HG02588 (cell line): ENCODE results near the gene TECPR2.

Experiments used
- ATAC-seq: cut with Tn5 transposase; IDR thresholded peaks from one replicate; pipeline ENCODE4 v1.9.1; 2021; ENCODE audit warnings: mild to moderate bottlenecking, moderate library complexity; ENCODE audit not compliant: unreplicated experiment

TECPR2 gene

DNA sequence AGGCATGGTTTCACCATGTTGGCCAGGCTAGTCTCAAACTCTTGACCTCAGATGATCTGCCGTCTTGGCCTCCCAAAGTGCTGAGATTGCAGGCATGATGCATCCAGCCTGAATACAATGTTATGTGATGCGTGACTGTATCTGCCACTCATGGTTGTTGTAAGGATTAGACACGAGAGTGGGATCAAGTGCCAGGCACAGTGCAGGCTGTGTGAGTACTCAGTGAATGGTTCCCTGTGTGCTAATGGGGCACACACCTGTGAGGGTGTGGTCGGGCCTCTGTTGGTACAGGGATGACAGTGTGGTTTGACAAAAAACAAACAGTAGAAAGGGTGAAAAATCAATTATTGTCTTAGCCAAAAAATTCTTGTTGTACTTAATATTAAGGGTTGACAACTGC, 61.8 kb downstream of the TECPR2 start:
- ATAC-seq = no peak

DNA sequence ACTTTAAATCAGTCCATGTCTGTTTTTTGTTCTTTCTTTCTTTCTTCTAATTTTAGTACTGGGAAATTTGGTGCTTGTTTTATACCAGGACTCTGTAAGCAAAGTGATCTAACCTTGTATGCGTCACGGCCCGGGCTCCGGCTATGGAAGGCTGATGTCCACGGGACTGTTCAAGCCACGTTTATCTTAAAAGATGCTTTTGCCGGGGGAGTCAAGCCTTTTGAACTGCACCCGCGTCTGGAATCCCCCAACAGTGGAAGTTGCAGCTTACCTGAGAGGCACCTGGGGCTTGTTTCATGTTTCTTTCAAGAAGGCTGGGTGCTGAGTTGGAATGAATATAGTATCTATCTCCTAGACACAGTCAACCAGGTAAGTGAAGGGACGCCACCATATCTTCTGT, 62.2 kb downstream of the TECPR2 start:
- ATAC-seq = no peak

- no peak for ATAC-seq
These were observed 64.1 kb downstream of the TECPR2 start for GRCh38 chr14:102426796-102427195.

- ATAC-seq = no peak
These were observed 64.9 kb downstream of the TECPR2 start for GRCh38 chr14:102427642-102428041.

GRCh38 chr14:102430212-102430908, 67.6 kb downstream of the TECPR2 start:
- no peak for ATAC-seq

DNA sequence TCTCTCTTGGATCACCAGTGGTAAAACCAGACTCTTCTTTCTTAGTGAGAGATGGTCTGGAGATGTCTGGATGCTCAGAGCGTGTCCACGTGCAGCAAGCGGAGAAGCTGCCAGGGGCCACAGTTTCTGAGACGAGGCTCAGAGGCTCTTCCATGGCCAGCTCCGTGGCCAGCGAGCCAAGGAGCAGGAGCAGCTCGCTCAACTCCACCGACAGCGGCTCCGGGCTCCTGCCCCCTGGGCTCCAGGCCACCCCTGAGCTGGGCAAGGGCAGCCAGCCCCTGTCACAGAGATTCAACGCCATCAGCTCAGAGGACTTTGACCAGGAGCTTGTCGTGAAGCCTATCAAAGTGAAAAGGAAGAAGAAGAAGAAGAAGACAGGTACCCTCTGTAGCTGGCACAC, 69.0 kb downstream of the TECPR2 start:
- ATAC-seq = no peak

DNA sequence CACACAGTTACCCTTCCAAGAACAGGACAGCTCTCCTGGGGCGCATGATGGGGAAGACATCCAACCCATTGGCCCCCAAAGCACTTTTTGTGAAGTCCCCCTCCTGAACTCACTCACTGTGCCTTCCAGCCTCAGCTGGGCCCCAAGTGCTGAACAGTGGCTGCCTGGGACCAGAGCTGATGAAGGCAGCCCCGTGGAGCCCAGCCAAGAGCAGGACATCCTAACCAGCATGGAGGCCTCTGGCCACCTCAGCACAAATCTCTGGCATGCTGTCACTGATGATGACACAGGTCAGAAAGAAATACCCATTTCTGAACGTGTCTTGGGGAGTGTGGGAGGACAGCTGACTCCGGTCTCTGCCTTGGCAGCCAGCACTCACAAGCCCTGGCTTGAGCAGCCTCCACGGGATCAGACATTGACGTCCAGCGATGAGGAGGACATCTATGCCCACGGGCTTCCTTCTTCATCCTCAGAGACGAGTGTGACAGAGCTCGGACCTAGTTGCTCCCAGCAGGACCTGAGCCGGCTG, 72.0 kb downstream of the TECPR2 start:
- no peak for ATAC-seq

DNA sequence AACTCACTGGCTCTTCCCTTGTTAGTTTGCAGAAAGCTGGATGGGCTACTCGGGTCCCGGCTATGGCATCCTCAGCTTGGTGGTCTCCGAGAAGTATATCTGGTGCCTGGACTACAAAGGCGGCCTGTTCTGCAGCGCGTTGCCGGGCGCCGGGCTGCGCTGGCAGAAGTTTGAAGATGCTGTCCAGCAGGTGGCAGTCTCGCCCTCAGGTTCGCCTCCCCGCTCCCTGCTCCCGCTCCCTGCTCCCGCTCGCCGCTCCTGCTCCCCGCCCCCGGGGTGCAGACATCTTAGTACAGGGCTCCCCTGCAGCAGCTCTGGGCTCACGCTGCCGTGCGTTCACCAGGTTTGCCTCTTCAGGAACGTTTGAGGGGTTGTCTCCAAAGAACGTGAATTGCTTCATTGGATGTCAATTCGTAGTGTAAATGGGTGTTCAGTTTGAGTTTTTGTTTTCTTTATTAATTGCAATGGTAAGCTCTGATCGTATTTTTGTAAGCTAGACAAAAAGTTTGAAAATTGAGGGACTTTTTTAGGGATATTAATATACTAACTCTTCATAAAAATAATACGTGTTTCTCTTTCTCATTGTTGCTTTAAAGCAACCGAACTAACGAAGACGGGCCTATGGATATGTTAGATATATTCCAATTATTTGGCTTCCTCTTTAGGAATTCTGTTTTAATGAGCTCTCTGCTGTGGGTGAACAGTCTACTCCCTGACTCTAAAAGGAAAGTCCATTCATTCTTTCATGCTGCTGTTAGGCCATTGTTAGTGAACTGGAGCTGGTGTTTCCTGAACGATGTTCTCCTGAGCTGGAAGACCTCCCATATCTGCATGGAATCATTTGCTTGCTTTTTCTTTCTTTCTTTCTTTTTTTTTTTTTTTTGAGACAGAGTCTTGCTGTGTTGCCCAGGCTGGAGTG, 75.5 kb downstream of the TECPR2 start:
- no peak for ATAC-seq

DNA sequence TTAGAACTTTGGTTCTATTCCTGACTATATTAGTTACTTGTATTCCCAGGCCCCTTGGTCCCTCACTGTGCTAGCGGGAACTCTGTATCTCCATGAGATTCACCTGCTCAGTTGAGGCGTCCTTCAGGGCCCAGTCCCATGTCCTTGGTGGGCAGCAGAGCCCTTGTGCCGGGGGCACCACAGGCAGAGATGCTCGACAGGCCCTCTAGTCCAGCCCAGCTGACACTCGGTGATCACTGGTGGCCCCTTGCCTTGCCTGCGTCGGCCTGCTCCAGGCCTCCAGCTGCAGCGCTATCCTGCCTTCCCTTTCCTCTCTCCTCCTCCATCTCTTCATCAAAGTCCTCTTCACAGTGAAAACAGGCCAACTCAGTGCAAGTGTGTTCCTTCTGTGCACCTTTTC, 76.8 kb downstream of the TECPR2 start:
- ATAC-seq = no peak

DNA sequence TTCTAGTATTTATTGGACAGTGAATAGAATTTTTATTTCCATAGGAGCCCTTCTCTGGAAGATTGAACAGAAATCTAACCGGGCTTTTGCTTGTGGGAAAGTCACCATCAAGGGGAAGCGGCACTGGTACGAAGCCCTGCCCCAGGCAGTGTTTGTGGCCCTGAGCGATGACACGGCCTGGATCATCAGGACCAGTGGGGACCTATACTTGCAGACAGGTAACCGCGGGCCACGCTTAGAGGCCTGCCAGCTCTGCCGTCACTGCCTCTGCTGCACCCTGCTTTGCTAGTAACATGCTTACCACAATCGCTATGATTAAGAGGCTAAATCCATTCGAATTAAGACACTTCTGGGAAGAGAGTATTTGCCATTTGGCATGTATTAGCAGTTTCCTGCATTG, 77.7 kb downstream of the TECPR2 start:
- ATAC-seq = no peak

DNA sequence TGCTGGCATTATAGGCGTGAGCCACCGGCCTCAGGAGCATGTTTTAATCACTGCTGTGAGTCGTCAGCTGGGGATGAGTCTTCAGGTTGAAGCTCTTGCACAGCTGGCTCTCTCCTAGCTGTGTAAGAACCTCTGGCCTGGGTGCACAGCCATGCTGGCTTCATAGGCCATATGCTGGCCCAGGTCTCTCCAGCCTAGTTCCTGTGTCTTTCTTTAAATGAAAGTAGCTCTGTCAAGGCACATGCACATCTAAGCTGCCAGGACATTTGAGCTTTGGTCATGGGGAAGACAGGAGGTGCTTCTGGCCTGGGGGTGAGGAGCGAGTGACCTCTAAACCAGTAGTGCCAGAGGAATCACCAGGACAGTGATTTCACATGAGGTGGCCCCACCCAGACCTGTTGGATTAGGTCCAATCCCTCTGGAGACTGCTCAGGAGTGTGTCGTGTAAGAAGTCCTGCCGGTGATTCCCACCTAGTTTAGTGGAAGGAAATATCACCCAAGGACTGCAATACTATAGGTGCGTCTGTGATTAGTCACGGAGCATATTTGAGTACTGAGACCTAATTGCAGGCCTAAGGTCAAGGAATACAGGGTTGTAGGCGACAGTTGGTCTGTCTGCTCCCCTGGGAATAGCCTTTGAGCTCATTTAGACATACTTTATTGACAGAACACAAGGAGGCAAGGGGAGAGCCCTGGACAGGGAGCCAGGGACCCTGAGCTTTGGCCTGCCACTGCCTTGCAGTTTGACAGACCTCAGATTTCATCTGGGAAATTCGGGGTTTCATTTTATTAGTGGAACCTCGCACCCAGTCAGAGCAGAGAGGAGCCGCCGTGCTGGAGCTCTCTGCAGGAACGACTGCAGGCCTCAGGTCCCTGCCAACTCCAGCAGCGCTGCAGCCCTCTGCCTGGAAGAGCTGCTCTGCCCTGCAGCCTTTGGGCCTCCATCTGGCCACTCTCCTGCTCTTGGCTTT, 79.8 kb downstream of the TECPR2 start:
- ATAC-seq = no peak

DNA sequence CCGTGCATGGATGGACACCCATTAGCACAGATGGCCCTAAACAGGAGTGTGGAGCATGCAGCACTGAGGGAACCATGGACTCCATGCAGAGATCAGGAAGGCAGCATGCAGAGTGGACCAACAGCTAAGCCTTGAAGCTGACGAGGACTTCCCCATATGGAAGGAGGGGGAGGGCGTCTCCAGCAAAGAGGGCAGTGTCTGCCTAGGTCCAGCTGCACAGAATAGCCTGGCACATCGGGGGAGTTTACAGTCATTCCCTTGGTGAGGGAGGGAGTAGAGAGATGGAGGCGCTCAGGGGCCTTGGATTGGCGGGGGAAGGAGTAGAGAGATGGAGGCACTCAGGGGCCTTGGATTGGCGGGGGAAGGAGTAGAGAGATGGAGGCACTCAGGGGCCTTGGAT, 82.3 kb downstream of the TECPR2 start:
- ATAC-seq = no peak

GRCh38 chr14:102445641-102446040, 82.9 kb downstream of the TECPR2 start:
- no peak for ATAC-seq

DNA sequence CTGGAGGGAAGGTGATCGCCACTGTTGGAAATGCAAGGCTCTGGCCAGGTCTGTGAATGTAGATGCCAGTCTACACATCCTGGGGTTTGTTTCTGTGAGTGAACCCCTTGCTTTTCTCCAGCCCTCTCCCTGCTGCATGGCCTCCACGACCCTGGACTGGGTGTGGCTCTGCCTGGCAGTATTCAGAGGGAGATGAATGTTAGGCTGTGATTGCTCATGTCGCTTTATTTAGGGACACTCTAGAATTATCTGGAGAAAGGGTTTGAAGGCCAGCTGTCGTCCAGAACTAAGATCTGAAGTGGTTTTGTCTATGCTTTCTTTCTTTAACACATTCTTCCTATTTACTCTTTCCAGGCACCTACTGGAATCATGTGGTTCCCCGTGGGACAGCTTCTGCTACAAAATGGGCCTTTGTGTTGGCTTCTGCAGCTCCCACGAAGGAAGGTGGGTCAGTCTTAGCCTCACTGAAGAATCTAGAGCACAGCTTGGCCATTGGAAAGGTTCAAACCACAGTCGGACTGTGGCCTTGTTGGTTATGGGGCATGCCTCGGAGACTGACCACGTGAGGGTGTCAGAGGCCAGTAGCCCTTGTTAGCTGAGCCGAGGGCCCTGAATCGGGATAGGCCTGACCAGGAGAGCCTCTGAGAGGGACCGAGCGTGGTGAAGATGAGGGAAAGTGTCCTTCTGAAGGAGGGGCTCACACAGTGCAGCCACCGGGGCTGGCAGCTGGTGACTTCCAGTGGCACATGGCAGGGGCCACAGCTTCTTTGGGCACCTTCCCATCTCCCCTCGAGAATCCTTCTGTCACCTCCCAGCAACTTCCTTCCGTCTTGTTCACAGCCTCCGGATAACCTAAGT, 87.7 kb downstream of the TECPR2 start:
- ATAC-seq = no peak

DNA sequence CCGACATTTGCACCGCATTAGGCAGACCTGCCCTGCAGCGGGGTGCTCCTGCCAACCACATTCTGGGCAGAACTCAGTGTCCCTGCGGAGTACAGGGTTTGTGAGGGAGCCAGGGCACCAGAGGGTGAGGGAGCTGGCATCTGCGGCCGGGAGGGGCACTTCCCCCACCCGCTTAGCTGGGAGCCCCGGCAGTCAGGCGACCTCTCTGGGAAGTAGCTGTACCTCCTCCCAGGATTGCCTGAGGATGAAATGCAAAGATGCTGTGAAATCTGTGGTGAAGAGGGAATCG, 88.3 kb downstream of the TECPR2 start:
- no peak for ATAC-seq

GRCh38 chr14:102452302-102452701, 89.6 kb downstream of the TECPR2 start:
- ATAC-seq = no peak

DNA sequence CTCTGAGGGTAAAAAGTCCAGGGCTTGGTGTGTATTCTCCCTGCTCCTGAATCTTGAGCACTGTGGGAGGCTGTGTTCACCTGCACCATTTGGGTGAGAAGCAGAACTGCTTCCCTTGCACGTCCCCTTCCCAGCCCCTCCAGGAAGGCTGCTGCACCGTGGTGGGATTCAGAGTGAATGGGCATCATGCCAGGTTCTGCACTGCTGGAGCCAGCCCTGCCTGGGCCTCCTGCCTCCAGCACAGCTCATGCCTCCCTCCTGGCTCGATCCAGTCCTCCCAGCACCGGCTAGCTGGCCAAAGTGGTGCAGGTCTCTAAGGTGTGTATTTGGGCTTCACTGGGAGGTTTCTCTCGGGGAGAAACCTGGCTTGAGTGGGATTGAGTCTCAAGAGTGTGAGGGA, 92.0 kb downstream of the TECPR2 start:
- ATAC-seq = no peak

- no peak for ATAC-seq
These were observed 94.8 kb downstream of the TECPR2 start for GRCh38 chr14:102457509-102457908.

DNA sequence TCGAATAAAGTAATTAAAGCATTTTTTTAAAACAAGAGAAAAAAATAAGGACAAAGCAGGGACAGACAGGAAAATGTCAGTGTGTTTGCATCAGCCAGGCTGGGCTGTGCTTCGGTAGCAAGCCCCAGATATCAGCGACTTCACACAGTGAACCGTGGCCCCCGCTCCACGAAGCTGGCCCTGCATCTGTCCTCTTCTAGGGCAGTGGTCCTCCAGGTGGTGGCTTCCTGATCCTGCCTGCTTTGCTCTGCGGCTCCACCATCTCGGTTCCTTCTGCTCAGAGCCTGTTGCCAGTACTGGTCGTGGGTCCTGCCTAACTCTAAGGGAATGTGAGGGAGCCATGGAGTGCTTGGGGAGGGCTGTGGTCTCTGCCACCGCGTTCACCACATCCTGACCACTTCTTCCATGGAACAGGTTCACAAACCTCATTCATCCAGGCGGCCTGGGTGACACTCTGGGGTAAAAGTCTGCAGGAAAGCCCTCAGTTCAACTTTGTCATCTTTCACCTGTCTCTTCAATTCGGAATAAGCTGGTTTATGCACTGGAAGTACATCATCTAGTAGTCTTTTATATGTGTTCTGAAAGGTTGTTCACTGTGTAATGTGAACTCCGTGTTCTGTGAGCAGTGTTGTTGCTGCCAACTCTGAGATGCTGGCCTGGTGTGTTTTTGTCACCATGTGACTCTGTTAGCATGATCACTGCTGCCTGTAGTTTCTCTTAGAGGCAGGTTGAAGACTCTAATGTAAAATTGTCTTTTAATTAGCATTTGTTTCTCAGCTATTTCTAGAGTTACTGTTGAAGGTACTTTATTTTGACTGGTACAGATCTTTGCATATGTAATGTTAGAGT, 99.0 kb downstream of the TECPR2 start:
- ATAC-seq = no peak
